ENCODE data around the gene ERLEC1.

DNA sequence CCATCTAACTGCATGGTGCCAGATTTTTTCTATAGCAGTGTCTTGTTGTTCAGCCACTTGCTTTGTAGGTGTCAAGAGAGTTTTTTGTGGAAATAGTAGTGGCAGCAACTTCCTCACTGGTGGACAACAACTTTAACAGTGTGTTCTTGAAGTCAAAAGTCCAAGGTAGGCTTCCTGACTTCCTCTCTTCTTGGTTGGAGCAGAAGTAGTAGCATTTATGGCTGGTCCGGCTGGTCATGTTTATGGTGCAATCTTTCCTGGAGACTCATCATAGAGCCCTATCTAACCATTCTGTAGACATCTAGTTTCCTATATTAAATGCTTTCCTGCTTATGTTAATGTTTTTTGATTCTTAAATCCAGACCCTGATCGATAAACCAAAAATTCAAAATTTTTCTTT, 61.2 kb downstream of the ERLEC1 start:
- TF ChIP-seq, protein P1, sequence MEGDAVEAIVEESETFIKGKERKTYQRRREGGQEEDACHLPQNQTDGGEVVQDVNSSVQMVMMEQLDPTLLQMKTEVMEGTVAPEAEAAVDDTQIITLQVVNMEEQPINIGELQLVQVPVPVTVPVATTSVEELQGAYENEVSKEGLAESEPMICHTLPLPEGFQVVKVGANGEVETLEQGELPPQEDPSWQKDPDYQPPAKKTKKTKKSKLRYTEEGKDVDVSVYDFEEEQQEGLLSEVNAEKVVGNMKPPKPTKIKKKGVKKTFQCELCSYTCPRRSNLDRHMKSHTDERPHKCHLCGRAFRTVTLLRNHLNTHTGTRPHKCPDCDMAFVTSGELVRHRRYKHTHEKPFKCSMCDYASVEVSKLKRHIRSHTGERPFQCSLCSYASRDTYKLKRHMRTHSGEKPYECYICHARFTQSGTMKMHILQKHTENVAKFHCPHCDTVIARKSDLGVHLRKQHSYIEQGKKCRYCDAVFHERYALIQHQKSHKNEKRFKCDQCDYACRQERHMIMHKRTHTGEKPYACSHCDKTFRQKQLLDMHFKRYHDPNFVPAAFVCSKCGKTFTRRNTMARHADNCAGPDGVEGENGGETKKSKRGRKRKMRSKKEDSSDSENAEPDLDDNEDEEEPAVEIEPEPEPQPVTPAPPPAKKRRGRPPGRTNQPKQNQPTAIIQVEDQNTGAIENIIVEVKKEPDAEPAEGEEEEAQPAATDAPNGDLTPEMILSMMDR (conservative IDR thresholded peaks at IDR 0.05), result no peak
- TF ChIP-seq EZH2 (IDR thresholded peaks at IDR 0.05; ENCODE audit: low read depth), result no peak

Data from PC-9 (cell line).